Thoracic aorta (tissue), 2 donors: ENCODE measurements around the gene TMEM253. TPM values are rescaled to one million over a fixed set of nuclear protein-coding genes. Genes with fewer than 3 reads are reported as not detected.

ENCODE experiments used
- ATAC-seq: fragments of 150-250 bp; one replicate; pipeline ENCODE4 v1.8.0; 2017; ENCODE audit warnings: low read depth; ENCODE audit not compliant: insufficient number of reproducible peaks, low FRiP score
- DNase-seq: peaks from one replicate; pipeline ENCODE4 v3.0.0-alpha.2; 2020; ENCODE audit warnings: low spot score
- H3K27ac ChIP-seq, 2 donors: fragments of 200-600 bp; sonication (generic); 1 replicate in 1 of 2; 2 replicates in 1 of 2; pipeline ENCODE4 v1.5.1; 2016; ENCODE audit warnings: mild to moderate bottlenecking in 2 of 2, moderate library complexity in 2 of 2
- H3K27me3 ChIP-seq: fragments of 200-600 bp; sonication (generic); replicated peaks from 2 replicates; pipeline ENCODE4 v1.6.0; 2016; ENCODE audit warnings: mild to moderate bottlenecking; ENCODE audit not compliant: insufficient read depth
- H3K36me3 ChIP-seq: fragments of 200-600 bp; sonication (generic); one replicate; pipeline ENCODE4 v1.5.1; 2016
- H3K4me1 ChIP-seq, 2 donors: fragments of 200-600 bp; sonication (generic); 1 replicate in 1 of 2; 2 replicates in 1 of 2; pipeline versions ENCODE4 v1.5.1 to v1.6.0; 2016; ENCODE audit warnings: low read depth in 2 of 2, mild to moderate bottlenecking in 1 of 2; ENCODE audit not compliant: control insufficient read depth in 1 of 2
- H3K4me3 ChIP-seq: fragments of 200-600 bp; sonication (generic); 2 replicates; pipeline ENCODE4 v1.5.1; 2016; ENCODE audit warnings: mild to moderate bottlenecking
- H3K9me3 ChIP-seq: fragments of 200-600 bp; sonication (generic); 2 replicates; pipeline ENCODE4 v1.5.1; 2016
- total RNA-seq, 2 donors: library from RNA; depleted of rRNA; stranded (reverse); fragments of >200 nt; gene quantifications; one replicate each; pipeline versions ENCODE4 v1.1.0 to v1.2.3, GENCODE V29; 2016
- TF ChIP-seq, protein P1 (sequence below): fragments of 200-600 bp; sonication (generic); IDR thresholded peaks from one replicate; pipeline ENCODE4 v1.5.1; 2019; ENCODE audit warnings: antibody characterized with exemption

TMEM253 gene
- total RNA-seq, 2 donors from 2014 or later = not detected

DNA sequence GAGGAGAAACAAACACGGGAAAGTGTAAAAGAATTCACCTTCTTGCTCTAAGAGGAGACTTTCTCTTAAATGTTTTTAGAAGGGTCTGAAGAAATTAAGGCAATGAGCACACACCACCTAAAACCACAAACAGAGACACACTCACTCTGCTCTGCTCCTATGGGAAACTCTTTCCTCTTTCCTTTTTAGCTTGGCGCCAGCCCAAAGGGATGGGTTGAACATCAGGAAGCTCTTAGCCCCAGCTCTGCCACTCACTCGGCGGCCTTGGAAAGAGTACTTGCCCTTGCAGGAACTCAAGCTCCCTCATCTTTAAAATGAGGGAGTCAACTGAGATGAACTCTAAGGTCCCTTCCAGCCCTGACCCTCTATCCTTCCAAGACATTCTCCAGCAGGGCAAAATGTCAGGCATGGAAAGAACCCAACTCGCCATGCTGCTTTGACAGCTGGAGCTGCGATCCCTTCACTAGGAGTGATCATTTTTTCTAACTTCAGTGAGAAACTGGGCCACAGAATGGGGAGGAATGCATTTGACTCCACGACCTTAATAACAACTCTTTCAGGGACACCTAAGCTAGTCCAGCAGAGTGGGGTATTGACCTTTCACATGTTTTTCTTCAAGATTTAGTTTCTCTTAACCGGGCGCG, 44.2 kb upstream of the TMEM253 start:
- no peaks in the 10 kb centered on the region for H3K27me3 ChIP-seq
- H3K27ac ChIP-seq = no peak overlapping the region
- H3K4me1 ChIP-seq = no peaks in the 10 kb centered on the region
- H3K36me3 ChIP-seq = no peaks in the 10 kb centered on the region
- ATAC-seq = no peak
- DNase-seq = no peak
- H3K4me3 ChIP-seq = no peak overlapping the region
- H3K9me3 ChIP-seq = no peaks in the 10 kb centered on the region
- TF ChIP-seq, protein P1, sequence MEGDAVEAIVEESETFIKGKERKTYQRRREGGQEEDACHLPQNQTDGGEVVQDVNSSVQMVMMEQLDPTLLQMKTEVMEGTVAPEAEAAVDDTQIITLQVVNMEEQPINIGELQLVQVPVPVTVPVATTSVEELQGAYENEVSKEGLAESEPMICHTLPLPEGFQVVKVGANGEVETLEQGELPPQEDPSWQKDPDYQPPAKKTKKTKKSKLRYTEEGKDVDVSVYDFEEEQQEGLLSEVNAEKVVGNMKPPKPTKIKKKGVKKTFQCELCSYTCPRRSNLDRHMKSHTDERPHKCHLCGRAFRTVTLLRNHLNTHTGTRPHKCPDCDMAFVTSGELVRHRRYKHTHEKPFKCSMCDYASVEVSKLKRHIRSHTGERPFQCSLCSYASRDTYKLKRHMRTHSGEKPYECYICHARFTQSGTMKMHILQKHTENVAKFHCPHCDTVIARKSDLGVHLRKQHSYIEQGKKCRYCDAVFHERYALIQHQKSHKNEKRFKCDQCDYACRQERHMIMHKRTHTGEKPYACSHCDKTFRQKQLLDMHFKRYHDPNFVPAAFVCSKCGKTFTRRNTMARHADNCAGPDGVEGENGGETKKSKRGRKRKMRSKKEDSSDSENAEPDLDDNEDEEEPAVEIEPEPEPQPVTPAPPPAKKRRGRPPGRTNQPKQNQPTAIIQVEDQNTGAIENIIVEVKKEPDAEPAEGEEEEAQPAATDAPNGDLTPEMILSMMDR = no peak

GRCh38 chr14:21057803-21058675, 42.8 kb upstream of the TMEM253 start, which contains the start of gene RNASE8:
Gene RNASE8 (plus strand): TSS chr14:21057822. CDS start chr14:21057893, 71 bp downstream.
- no peak within 1 kb of the TSS for H3K4me3 ChIP-seq
- H3K9me3 ChIP-seq = no peaks in the 10 kb centered on the region
- no peak for ATAC-seq
- DNase-seq = no peak
- H3K36me3 ChIP-seq = no peaks in the 10 kb centered on the region
- H3K27me3 ChIP-seq = no peaks in the 10 kb centered on the region
- H3K4me1 ChIP-seq = no peaks in the 10 kb centered on the region
- TF ChIP-seq, protein P1 = no peak
- H3K27ac ChIP-seq = no peak within 1 kb of the TSS

DNA sequence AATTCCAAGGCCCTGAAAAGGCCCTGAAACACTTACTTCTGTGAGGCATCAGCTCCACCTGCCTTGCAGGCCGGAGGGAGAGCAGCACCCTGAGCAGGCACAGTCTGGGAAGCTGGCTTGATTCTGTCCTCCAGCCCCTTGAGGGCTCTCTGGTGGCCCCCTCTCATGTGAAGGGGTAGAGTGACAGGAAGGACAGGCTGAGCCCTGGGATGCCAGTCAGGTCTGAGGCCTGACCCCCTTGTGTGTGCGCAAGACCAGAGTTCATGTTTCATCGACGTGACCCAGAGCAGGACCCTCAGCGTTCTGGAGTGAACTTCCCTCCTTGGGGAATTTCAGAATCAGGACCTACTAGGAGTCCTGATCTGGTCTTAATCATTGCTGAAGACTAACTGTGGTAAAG, 42.0 kb upstream of the TMEM253 start:
- no peak overlapping the region for H3K4me3 ChIP-seq
- H3K4me1 ChIP-seq = no peaks in the 10 kb centered on the region
- DNase-seq (no peak), ATAC-seq (no peak)
- H3K36me3 ChIP-seq = no peaks in the 10 kb centered on the region
- TF ChIP-seq, protein P1 = no peak
- H3K27ac ChIP-seq = no peak overlapping the region
- no peaks in the 10 kb centered on the region for H3K27me3 ChIP-seq
- H3K9me3 ChIP-seq = no peaks in the 10 kb centered on the region

GRCh38 chr14:21059842-21060613, 40.8 kb upstream of the TMEM253 start:
- H3K36me3 ChIP-seq = no peaks in the 10 kb centered on the region
- TF ChIP-seq, protein P1 = no peak
- no peak for ATAC-seq

More at GRCh38 chr14:21059842-21060613, 40.8 kb upstream of the TMEM253 start:
- no peak overlapping the region for H3K27ac ChIP-seq
- H3K9me3 ChIP-seq = no peaks in the 10 kb centered on the region
- no peak overlapping the region for H3K4me3 ChIP-seq
- no peaks in the 10 kb centered on the region for H3K27me3 ChIP-seq
- no peaks in the 10 kb centered on the region for H3K4me1 ChIP-seq
- DNase-seq = no peak
